GM19397 (cell line): ENCODE results near the gene SEZ6L2.

ENCODE experiments used
- ATAC-seq: cut with Tn5 transposase; IDR thresholded peaks from one replicate; pipeline ENCODE4 v1.9.1; 2021; ENCODE audit warnings: mild to moderate bottlenecking, moderate library complexity; ENCODE audit not compliant: unreplicated experiment

The SEZ6L2 gene

GRCh38 chr16:29830774-29831173 lies 68.6 kb downstream of the SEZ6L2 start:
- ATAC-seq = no peak

GRCh38 chr16:29826342-29826695 lies 73.0 kb downstream of the SEZ6L2 start:
- no peak for ATAC-seq

GRCh38 chr16:29825145-29826044 lies 74.0 kb downstream of the SEZ6L2 start:
- ATAC-seq = no peak

GRCh38 chr16:29824589-29825144 lies 74.7 kb downstream of the SEZ6L2 start:
- ATAC-seq = no peak

- ATAC-seq = no peak
Observed at GRCh38 chr16:29821643-29822115, 77.7 kb downstream of the SEZ6L2 start.
